GM13976 (cell line): ENCODE results near the gene SLC17A4.

Experiments used
- DNase-seq: peaks from one replicate; pipeline ENCODE4 v3.0.0; 2012; ENCODE audit warnings: low spot score
- CTCF ChIP-seq: IDR thresholded peaks from 2 replicates; pipeline ENCODE4 v1.5.1; 2012; ENCODE audit warnings: borderline replicate concordance, mild to moderate bottlenecking; ENCODE audit not compliant: insufficient read depth; ENCODE audit errors: extremely low read depth, missing control alignments, control extremely low read depth
- in situ Hi-C: fragments of 300-500 bp; cut with MboI; formaldehyde crosslinking; loops from one replicate; pipeline ENCODE4 v1.12.0; 2022; ENCODE audit warnings: low sequenced_read_pairs, mixed read lengths, inconsistent platforms; ENCODE audit not compliant: unreplicated experiment

SLC17A4 gene

DNA sequence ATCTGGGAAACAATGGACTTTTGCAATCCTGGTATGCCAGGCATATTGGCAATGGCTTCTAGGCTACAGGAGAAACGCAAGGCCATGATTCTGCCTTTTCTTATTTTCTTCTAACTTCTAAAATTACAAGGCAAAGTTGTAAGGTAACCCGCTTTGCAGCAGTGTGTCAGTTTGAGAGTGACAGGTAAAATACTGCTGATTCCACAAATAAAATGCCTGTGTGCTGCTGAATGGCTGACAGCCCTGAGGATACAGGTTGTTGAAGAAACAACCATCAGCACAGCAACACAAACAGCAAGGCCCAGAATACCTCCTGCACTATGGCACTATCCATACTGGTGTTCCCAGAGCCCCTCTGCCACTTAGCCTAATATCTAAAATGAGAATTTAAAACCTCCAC, 40.2 kb downstream of the SLC17A4 start:
- no peak for TF ChIP-seq CTCF
- in situ Hi-C loops: no loop called here
- no peak for DNase-seq

- in situ Hi-C loops: no loop called here
- no peak for TF ChIP-seq CTCF
- DNase-seq: no peak
These were observed 46.9 kb downstream of the SLC17A4 start for GRCh38 chr6:25801436-25801835.

DNA sequence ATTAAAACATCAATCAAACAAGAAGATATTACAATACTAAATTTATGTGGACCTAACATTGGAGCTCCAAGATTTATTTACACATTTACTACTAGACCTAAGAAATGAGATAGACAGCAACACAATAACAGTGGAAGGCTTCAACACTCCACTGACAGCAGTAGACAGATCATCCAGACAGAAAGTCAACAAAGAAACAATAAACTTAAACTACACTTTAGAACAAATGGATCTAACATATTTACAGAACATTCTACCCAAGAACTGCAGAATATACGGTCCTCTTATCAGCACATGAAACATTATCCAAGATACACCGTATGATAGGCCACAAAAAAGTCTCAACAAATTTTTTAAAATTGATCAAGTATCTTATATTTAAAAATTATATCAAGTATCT, 50.3 kb downstream of the SLC17A4 start:
- DNase-seq: no peak
- in situ Hi-C loops: no loop called here

GRCh38 chr6:25815194-25815593, 60.7 kb downstream of the SLC17A4 start:
- in situ Hi-C loops: no loop called here
- DNase-seq: no peak
- no peak for TF ChIP-seq CTCF

More for the DNA sequence above, 50.3 kb downstream of the SLC17A4 start:
- no peak for TF ChIP-seq CTCF

DNA sequence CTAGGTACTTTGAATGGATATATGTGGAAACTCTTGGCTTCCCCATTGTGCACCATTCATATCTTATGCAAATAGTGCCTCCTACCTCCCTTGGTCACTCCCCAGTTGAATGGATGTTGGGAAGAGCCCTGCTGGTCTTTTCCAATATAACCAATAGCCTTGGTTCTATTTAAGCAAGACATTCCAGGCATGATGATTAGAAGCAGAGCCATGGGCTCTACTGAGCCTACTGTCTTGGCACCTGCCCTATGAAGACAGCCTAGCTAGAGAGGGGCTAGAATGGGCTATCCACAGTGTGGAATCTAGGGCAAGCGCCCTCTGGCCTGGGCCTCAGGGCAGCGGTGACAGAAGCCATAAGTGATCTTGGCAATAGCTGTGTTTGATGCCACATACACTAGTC, 61.7 kb downstream of the SLC17A4 start:
- in situ Hi-C loops: no loop called here
- no peak for DNase-seq
- TF ChIP-seq CTCF: no peak

- in situ Hi-C loops: no loop called here
- no peak for DNase-seq
- no peak for TF ChIP-seq CTCF
These were observed 66.8 kb downstream of the SLC17A4 start for GRCh38 chr6:25821341-25821740.

GRCh38 chr6:25829375-25829774, 74.8 kb downstream of the SLC17A4 start:
- TF ChIP-seq CTCF: no peak
- DNase-seq: peak; percentile 18

More at GRCh38 chr6:25829375-25829774, 74.8 kb downstream of the SLC17A4 start:
- in situ Hi-C loops: no loop called here
